Vagina (tissue), 2 donors: ENCODE measurements around the gene ZNF793. TPM values are rescaled to one million over a fixed set of nuclear protein-coding genes. Genes with fewer than 3 reads are reported as not detected.

Experiments
- DNase-seq, 2 donors: peaks; one replicate each; pipeline ENCODE4 v3.0.0-alpha.2; 2017; ENCODE audit errors: extremely low spot score in 2 of 2
- H3K27ac ChIP-seq: fragments of 200-600 bp; sonication (generic); one replicate; pipeline ENCODE4 v1.5.1; 2019
- H3K27me3 ChIP-seq: fragments of 200-600 bp; sonication (generic); one replicate; pipeline ENCODE4 v1.5.1; 2019
- H3K36me3 ChIP-seq, 2 donors: fragments of 200-600 bp; sonication (generic); one replicate each; pipeline ENCODE4 v1.5.1; 2017 to 2019
- H3K4me1 ChIP-seq: fragments of 200-600 bp; sonication (generic); one replicate; pipeline ENCODE4 v1.5.1; 2019
- H3K4me3 ChIP-seq, 2 donors: fragments of 200-600 bp; sonication (generic); 1 replicate in 1 of 2; 2 replicates in 1 of 2; pipeline ENCODE4 v1.5.1; 2016 to 2019
- H3K9me3 ChIP-seq: fragments of 200-600 bp; sonication (generic); one replicate; pipeline ENCODE4 v1.5.1; 2019
- POLR2A ChIP-seq, 2 donors: fragments of 450-650 bp; IDR thresholded peaks; one replicate each; pipeline ENCODE4 v1.6.1; 2017; ENCODE audit warnings: antibody characterized with exemption in 2 of 2, mild to moderate bottlenecking in 2 of 2, moderate library complexity in 2 of 2
- POLR2AphosphoS5 ChIP-seq, 2 donors: sonication (generic); formaldehyde crosslinking; IDR thresholded peaks; one replicate each; pipeline ENCODE4 v1.9.0; 2017; ENCODE audit warnings: antibody characterized with exemption in 2 of 2, mild to moderate bottlenecking in 2 of 2, low read depth in 1 of 2; ENCODE audit not compliant: insufficient read depth in 1 of 2
- intact Hi-C: fragments of 100-400 bp; cut with DNase I; formaldehyde crosslinking; loops from one replicate; pipeline ENCODE4 v1.15.1; 2023
- total RNA-seq: library from RNA; depleted of rRNA; stranded (reverse); fragments of >200 nt; gene quantifications from one replicate; pipeline ENCODE4 v1.2.3, GENCODE V29; 2016
- TF ChIP-seq, protein P1 (sequence below), 3 experiments: fragments of 450-650 bp in 2 of 3; fragments of 200-600 bp in 1 of 3; sonication (generic) in 1 of 3; IDR thresholded peaks; one replicate each; pipeline ENCODE4 v1.5.1; 2017 to 2019; ENCODE audit warnings: antibody characterized with exemption in 3 of 3, mild to moderate bottlenecking in 2 of 3, moderate library complexity in 2 of 3

The ZNF793 gene
- total RNA-seq, 1 donor from 2014 or later, result 3.7 TPM

DNA sequence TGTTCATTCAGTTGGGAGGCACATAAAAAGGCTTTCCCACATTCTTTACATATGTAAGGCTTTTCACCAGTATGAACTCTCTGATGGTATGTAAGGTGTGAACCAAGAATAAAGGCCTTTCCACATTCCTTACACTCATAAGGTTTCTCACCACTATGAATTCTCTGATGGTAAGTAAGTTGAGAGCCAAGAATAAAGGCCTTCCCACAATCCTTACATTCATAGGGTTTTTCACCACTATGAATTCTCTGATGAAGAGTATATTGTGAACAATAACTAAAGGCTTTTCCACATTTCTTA lies 58.6 kb downstream of the ZNF793 start:
- peaks cover 61% of the 10 kb centered on the region for H3K9me3 ChIP-seq
- H3K27me3 ChIP-seq, result no peaks in the 10 kb centered on the region
- TF ChIP-seq POLR2A (IDR thresholded peaks at IDR 0.05), result no peak
- no peak for TF ChIP-seq POLR2AphosphoS5 (IDR thresholded peaks at IDR 0.05; ENCODE audit: insufficient read depth in 1 of 2, low read depth in 1 of 2)
- TF ChIP-seq, protein P1, sequence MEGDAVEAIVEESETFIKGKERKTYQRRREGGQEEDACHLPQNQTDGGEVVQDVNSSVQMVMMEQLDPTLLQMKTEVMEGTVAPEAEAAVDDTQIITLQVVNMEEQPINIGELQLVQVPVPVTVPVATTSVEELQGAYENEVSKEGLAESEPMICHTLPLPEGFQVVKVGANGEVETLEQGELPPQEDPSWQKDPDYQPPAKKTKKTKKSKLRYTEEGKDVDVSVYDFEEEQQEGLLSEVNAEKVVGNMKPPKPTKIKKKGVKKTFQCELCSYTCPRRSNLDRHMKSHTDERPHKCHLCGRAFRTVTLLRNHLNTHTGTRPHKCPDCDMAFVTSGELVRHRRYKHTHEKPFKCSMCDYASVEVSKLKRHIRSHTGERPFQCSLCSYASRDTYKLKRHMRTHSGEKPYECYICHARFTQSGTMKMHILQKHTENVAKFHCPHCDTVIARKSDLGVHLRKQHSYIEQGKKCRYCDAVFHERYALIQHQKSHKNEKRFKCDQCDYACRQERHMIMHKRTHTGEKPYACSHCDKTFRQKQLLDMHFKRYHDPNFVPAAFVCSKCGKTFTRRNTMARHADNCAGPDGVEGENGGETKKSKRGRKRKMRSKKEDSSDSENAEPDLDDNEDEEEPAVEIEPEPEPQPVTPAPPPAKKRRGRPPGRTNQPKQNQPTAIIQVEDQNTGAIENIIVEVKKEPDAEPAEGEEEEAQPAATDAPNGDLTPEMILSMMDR (IDR thresholded peaks at IDR 0.05), result no peak
- H3K36me3 ChIP-seq, result peaks cover 0 to 96% of the 10 kb centered on the region in 2 donors
- no peaks in the 10 kb centered on the region for H3K4me1 ChIP-seq
- no peak overlapping the region for H3K4me3 ChIP-seq
- no peak for DNase-seq
- no peak overlapping the region for H3K27ac ChIP-seq
- intact Hi-C loops, result no loop called here

DNA sequence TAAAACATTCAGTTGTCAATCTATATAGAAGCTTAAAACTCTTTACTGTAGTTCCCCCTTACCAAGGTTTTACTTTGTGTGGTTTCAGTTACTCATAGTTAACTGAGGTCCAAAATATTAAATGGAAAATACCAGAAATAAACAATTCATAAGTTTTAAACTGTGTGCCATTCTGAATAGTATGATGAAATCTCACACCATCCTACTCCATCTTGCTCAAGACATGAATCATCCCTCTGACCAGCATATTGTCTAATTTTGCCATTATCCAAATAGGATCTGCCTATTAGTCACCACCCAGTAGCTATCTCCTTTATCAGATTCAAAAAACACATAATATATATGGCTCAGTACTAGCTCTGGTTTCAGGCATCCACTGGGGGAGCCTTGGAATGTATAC lies 65.5 kb downstream of the ZNF793 start:
- no peak for TF ChIP-seq POLR2AphosphoS5 (IDR thresholded peaks at IDR 0.05; ENCODE audit: insufficient read depth in 1 of 2, low read depth in 1 of 2)
- TF ChIP-seq, protein P1 (IDR thresholded peaks at IDR 0.05), result no peak
- TF ChIP-seq POLR2A (IDR thresholded peaks at IDR 0.05), result no peak
- DNase-seq, result no peak
- H3K9me3 ChIP-seq, result peaks cover 19% of the 10 kb centered on the region
- H3K4me1 ChIP-seq, result no peaks in the 10 kb centered on the region
- peaks cover 0 to 44% of the 10 kb centered on the region in 2 donors for H3K36me3 ChIP-seq
- no peak overlapping the region for H3K27ac ChIP-seq
- no peak overlapping the region for H3K4me3 ChIP-seq
- no peaks in the 10 kb centered on the region for H3K27me3 ChIP-seq
- intact Hi-C loops, result no loop called here

DNA sequence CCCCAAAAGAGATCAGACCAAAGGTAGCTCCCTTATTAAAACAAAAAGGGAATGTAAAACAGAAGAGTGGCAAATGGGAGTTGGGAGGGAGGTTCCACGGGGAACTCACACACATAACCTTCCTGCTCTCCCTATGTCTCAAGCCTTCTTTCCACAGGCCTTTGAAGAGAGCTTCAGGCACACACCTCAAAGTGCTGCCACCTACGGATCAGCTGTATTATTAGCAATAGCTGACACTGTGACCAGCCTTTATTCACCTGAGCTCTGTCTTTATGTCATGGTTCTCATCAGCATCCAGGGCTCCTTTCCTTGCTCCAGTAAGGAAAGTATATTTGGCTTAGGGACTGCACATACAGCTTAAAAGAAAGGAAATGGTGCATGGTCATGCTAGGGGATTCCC lies 76.6 kb downstream of the ZNF793 start:
- intact Hi-C loops, result no loop called here
- Histone ChIP-seq H3K4me3 (no peak overlapping the region), H3K27ac (no peak overlapping the region), H3K36me3 (peaks cover 0 to 88% of the 10 kb centered on the region in 2 donors), H3K9me3 (peaks cover 50% of the 10 kb centered on the region), H3K27me3 (no peaks in the 10 kb centered on the region), H3K4me1 (no peaks in the 10 kb centered on the region)
- DNase-seq, result no peak
- no peak for TF ChIP-seq POLR2AphosphoS5 (IDR thresholded peaks at IDR 0.05; ENCODE audit: insufficient read depth in 1 of 2, low read depth in 1 of 2)
- no peak for TF ChIP-seq POLR2A (IDR thresholded peaks at IDR 0.05)
- TF ChIP-seq, protein P1 (IDR thresholded peaks at IDR 0.05), result no peak

Other genes with a start within 250 kb of the ZNF793 start
- gene ZNF527, start 135.8 kb upstream of the ZNF793 start, total RNA-seq, result 18.2 TPM
- gene ZNF569, start 39.5 kb upstream of the ZNF793 start, total RNA-seq, result 3.7 TPM
- gene ZNF570, start 37.6 kb upstream of the ZNF793 start, total RNA-seq, result 5.2 TPM
- gene ZNF571, start 87.9 kb downstream of the ZNF793 start, total RNA-seq, result 2.9 TPM
- gene ZNF540, start 87.9 kb downstream of the ZNF793 start, total RNA-seq, result 6.4 TPM
- 17.2 TPM for gene ZFP30, start 148.5 kb downstream of the ZNF793 start, total RNA-seq
- 3.2 TPM for gene ZNF607, start 212.8 kb downstream of the ZNF793 start, total RNA-seq